Neural progenitor cell (in vitro differentiated cells): ENCODE data around the gene TIPARP. TPM values are rescaled to one million over a fixed set of nuclear protein-coding genes. Genes with fewer than 3 reads are reported as not detected.

Experiments used
- DNase-seq: peaks from one replicate; pipeline ENCODE4 v3.0.0-alpha.2; 2016; ENCODE audit warnings: low spot score
- H2AFZ ChIP-seq: fragments of 200-600 bp; sonication (generic); replicated peaks from 2 replicates; pipeline ENCODE4 v1.6.1; 2016; ENCODE audit warnings: antibody characterized with exemption
- H3F3A ChIP-seq: fragments of 200-600 bp; sonication (generic); 2 replicates; pipeline ENCODE4 v1.6.1; 2016; ENCODE audit warnings: antibody characterized with exemption, low read depth
- H3K27ac ChIP-seq: fragments of 200-600 bp; sonication (generic); 2 replicates; pipeline ENCODE4 v1.5.1; 2016; ENCODE audit warnings: mild to moderate bottlenecking
- H3K27me3 ChIP-seq: fragments of 200-600 bp; sonication (generic); 2 replicates; pipeline ENCODE4 v1.6.1; 2016; ENCODE audit warnings: mild to moderate bottlenecking, moderate library complexity
- H3K36me3 ChIP-seq: fragments of 200-600 bp; sonication (generic); 2 replicates; pipeline ENCODE4 v1.5.1; 2016
- H3K4me1 ChIP-seq: fragments of 200-600 bp; sonication (generic); 2 replicates; pipeline ENCODE4 v1.6.1; 2016; ENCODE audit warnings: mixed run types
- H3K4me2 ChIP-seq: fragments of 200-600 bp; sonication (generic); 2 replicates; pipeline ENCODE4 v1.6.1; 2016
- H3K4me3 ChIP-seq: fragments of 200-600 bp; sonication (generic); 2 replicates; pipeline ENCODE4 v1.5.1; 2016
- H3K79me2 ChIP-seq: fragments of 200-600 bp; sonication (generic); 2 replicates; pipeline ENCODE4 v1.6.1; 2016; ENCODE audit warnings: low read depth
- H3K9ac ChIP-seq: fragments of 200-600 bp; sonication (generic); 2 replicates; pipeline ENCODE4 v1.6.1; 2016
- H3K9me3 ChIP-seq: fragments of 200-600 bp; sonication (generic); 2 replicates; pipeline ENCODE4 v1.5.1; 2016; ENCODE audit warnings: low read depth
- H4K20me1 ChIP-seq: fragments of 200-600 bp; sonication (generic); 2 replicates; pipeline ENCODE4 v1.6.1; 2016; ENCODE audit warnings: low read depth
- H3K27ac Mint-ChIP-seq: 3 replicates; pipeline ENCODE4 v1.8.0; 2021; ENCODE audit warnings: mixed read lengths
- H3K27me3 Mint-ChIP-seq: 2 replicates; pipeline ENCODE4 v1.8.0; 2022; ENCODE audit warnings: low read depth, mild to moderate bottlenecking, inconsistent platforms, moderate library complexity, mixed read lengths; ENCODE audit not compliant: insufficient read depth
- H3K36me3 Mint-ChIP-seq: 3 replicates; pipeline ENCODE4 v1.8.0; 2021; ENCODE audit warnings: mixed read lengths
- H3K4me1 Mint-ChIP-seq: 3 replicates; pipeline ENCODE4 v1.8.0; 2021; ENCODE audit warnings: mixed read lengths
- H3K4me3 Mint-ChIP-seq: 3 replicates; pipeline ENCODE4 v1.8.0; 2021; ENCODE audit warnings: mild to moderate bottlenecking, moderate library complexity, mixed read lengths
- H3K9me3 Mint-ChIP-seq: 3 replicates; pipeline ENCODE4 v1.8.0; 2020; ENCODE audit warnings: mixed read lengths
- EZH2 ChIP-seq: fragments of 200-600 bp; sonication (generic); IDR thresholded peaks from 2 replicates; pipeline ENCODE4 v1.6.1; 2017; ENCODE audit warnings: antibody characterized with exemption, mild to moderate bottlenecking, moderate library complexity
- EZH2phosphoT487 ChIP-seq: fragments of 200-600 bp; sonication (generic); IDR thresholded peaks from 2 replicates; pipeline ENCODE4 v1.6.1; 2017; ENCODE audit warnings: antibody characterized with exemption
- total RNA-seq: library from RNA; depleted of rRNA; stranded (reverse); fragments of >200 nt; gene quantifications from 2 replicates; pipeline ENCODE4 v1.2.3, GENCODE V29; 2015; ENCODE audit warnings: low replicate concordance
- TF ChIP-seq, protein P1 (sequence below): fragments of 200-600 bp; sonication (generic); IDR thresholded peaks from 2 replicates; pipeline ENCODE4 v1.5.1; 2017; ENCODE audit warnings: antibody characterized with exemption, mild to moderate bottlenecking

Gene TIPARP
- total RNA-seq, 1 donor from 2014 or later = 13.5 TPM

DNA sequence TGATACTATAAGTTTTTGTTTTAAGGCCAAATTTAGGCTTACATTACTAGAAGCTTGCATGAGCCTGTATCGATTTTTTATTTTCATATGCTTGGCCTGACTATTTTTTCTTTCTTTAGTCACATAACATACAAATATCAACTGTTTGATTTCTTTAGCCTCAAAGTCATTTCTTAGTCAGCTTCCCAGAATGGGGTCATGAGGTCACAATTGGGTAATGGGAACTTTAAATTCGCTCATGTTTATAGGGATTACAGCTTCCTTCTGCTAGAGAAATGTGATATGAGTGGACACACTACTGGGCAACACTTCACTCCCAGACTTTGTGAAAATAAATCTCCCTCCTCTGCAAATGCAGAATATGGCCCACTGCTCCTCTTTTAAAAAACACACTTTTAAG is 9.1 kb upstream of the TIPARP start:
- Histone ChIP-seq H3K27me3 (no peaks in the 10 kb centered on the region), H3K27ac (no peak overlapping the region), H3K9me3 (no peaks in the 10 kb centered on the region), H2AFZ (no peak overlapping the region), H3K4me1 (no peaks in the 10 kb centered on the region), H3K79me2 (no peaks in the 10 kb centered on the region), H3K9ac (no peak overlapping the region), H4K20me1 (no peaks in the 10 kb centered on the region), H3K4me3 (no peak overlapping the region), H3K4me2 (no peak overlapping the region), H3K36me3 (no peaks in the 10 kb centered on the region), H3F3A (no peaks in the 10 kb centered on the region)
- TF ChIP-seq EZH2 = no peak
- TF ChIP-seq, protein P1, sequence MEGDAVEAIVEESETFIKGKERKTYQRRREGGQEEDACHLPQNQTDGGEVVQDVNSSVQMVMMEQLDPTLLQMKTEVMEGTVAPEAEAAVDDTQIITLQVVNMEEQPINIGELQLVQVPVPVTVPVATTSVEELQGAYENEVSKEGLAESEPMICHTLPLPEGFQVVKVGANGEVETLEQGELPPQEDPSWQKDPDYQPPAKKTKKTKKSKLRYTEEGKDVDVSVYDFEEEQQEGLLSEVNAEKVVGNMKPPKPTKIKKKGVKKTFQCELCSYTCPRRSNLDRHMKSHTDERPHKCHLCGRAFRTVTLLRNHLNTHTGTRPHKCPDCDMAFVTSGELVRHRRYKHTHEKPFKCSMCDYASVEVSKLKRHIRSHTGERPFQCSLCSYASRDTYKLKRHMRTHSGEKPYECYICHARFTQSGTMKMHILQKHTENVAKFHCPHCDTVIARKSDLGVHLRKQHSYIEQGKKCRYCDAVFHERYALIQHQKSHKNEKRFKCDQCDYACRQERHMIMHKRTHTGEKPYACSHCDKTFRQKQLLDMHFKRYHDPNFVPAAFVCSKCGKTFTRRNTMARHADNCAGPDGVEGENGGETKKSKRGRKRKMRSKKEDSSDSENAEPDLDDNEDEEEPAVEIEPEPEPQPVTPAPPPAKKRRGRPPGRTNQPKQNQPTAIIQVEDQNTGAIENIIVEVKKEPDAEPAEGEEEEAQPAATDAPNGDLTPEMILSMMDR = no peak
- no peak for TF ChIP-seq EZH2phosphoT487
- H3K27ac Mint-ChIP-seq = no peak overlapping the region
- H3K27me3 Mint-ChIP-seq = no peaks in the 10 kb centered on the region
- DNase-seq = no peak
- no peaks in the 10 kb centered on the region for H3K9me3 Mint-ChIP-seq
- no peaks in the 10 kb centered on the region for H3K36me3 Mint-ChIP-seq
- peaks cover 13% of the 10 kb centered on the region for H3K4me1 Mint-ChIP-seq
- H3K4me3 Mint-ChIP-seq = no peak overlapping the region

DNA sequence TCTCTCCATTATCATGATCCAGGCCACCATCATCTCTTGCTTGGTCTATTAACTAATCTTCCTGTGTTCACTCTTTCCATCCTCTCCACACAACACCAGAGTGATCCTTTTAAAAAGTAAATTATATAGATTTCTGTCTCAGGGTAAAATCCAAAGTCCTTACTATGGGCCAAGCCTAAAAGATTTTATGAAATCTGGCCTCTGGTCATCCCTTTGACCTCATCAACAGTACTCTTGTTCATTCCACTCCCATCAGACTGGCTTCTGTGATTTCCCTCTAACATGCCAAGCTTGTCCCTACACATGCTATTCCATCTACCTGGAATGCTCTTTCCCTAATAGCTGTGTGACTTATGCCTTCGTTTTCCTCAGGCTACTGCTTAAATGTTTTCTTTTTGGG is 8.3 kb upstream of the TIPARP start:
- no peak overlapping the region for H3K27ac ChIP-seq
- no peak overlapping the region for H2AFZ ChIP-seq
- no peaks in the 10 kb centered on the region for H3K4me1 ChIP-seq
- no peak for TF ChIP-seq EZH2phosphoT487
- TF ChIP-seq, protein P1 = no peak
- no peak for TF ChIP-seq EZH2
- no peaks in the 10 kb centered on the region for H3K27me3 ChIP-seq
- no peak for DNase-seq
- H3K36me3 ChIP-seq = no peaks in the 10 kb centered on the region
- no peak overlapping the region for H3K4me3 ChIP-seq
- no peaks in the 10 kb centered on the region for H4K20me1 ChIP-seq
- Mint-ChIP-seq H3K9me3 (no peaks in the 10 kb centered on the region), H3K27ac (no peak overlapping the region), H3K27me3 (no peaks in the 10 kb centered on the region), H3K4me3 (no peak overlapping the region), H3K4me1 (peaks cover 13% of the 10 kb centered on the region), H3K36me3 (no peaks in the 10 kb centered on the region)
- no peaks in the 10 kb centered on the region for H3K9me3 ChIP-seq
- H3K4me2 ChIP-seq = no peak overlapping the region
- no peaks in the 10 kb centered on the region for H3F3A ChIP-seq
- no peaks in the 10 kb centered on the region for H3K79me2 ChIP-seq
- no peak overlapping the region for H3K9ac ChIP-seq

DNA sequence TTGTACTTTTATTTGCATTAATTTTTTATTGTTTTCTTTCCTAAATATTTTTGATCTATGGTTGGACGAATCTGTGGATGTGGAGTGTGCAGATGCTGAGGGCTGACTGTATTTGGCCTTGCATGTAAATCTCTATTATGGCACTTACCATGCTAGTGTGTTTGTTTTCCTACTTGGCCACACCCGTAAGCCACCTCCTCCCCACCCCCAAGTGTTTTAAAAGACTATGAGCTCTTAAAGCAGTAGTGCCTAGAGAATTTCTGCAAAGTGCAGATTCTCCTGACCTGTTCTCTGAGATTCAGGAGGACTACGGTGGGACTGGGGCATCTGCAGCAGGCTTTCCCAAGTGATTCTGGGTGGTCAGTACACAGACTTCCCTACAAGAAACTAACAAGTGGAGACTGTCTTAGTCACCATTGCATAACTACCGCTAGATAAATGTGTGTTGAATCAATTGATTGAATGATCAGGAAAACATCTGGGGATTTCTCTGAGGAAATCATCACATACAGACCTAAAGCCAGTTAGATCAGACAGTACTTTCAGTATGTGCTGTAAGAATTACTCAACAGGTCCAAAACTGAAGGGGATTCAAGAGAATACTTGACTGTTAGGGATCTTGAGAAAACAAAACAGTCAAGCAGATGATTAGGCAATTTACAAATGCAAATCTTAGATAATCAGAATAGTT is 6.2 kb upstream of the TIPARP start:
- no peak overlapping the region for H3K4me2 ChIP-seq
- H2AFZ ChIP-seq = no peak overlapping the region
- no peaks in the 10 kb centered on the region for H3K36me3 ChIP-seq
- no peak for DNase-seq
- H4K20me1 ChIP-seq = no peaks in the 10 kb centered on the region
- Mint-ChIP-seq H3K9me3 (no peaks in the 10 kb centered on the region), H3K27me3 (no peaks in the 10 kb centered on the region), H3K36me3 (no peaks in the 10 kb centered on the region), H3K4me3 (no peak overlapping the region), H3K4me1 (peaks cover 13% of the 10 kb centered on the region), H3K27ac (no peak overlapping the region)
- H3K9ac ChIP-seq = no peak overlapping the region
- H3K27me3 ChIP-seq = peaks cover 8% of the 10 kb centered on the region
- H3K27ac ChIP-seq = no peak overlapping the region
- H3F3A ChIP-seq = peaks cover under 1% of the 10 kb centered on the region
- H3K4me3 ChIP-seq = no peak overlapping the region
- no peaks in the 10 kb centered on the region for H3K79me2 ChIP-seq
- no peaks in the 10 kb centered on the region for H3K9me3 ChIP-seq
- TF ChIP-seq, protein P1 = no peak
- no peak for TF ChIP-seq EZH2phosphoT487
- no peak for TF ChIP-seq EZH2
- no peaks in the 10 kb centered on the region for H3K4me1 ChIP-seq
